GM13977 (cell line): ENCODE data around the gene KCNH4.

Experiments
- DNase-seq: peaks from one replicate; pipeline ENCODE4 v3.0.0; 2012; ENCODE audit warnings: low spot score
- in situ Hi-C: fragments of 300-500 bp; cut with MboI; formaldehyde crosslinking; loops from one replicate; pipeline ENCODE4 v1.12.0; 2022; ENCODE audit warnings: low sequenced_read_pairs, low pct_unique_long_range_greater_than_20kb, mixed read lengths, inconsistent platforms; ENCODE audit not compliant: unreplicated experiment
- TF ChIP-seq, protein P1 (sequence below): IDR thresholded peaks from 2 replicates; pipeline ENCODE4 v1.5.1; 2012; ENCODE audit warnings: mild to moderate bottlenecking, control low read depth; ENCODE audit not compliant: insufficient read depth; ENCODE audit errors: extremely low read depth, missing control alignments

Gene KCNH4

GRCh38 chr17:42138749-42139492 lies 42.0 kb downstream of the KCNH4 start:
- TF ChIP-seq, protein P1, sequence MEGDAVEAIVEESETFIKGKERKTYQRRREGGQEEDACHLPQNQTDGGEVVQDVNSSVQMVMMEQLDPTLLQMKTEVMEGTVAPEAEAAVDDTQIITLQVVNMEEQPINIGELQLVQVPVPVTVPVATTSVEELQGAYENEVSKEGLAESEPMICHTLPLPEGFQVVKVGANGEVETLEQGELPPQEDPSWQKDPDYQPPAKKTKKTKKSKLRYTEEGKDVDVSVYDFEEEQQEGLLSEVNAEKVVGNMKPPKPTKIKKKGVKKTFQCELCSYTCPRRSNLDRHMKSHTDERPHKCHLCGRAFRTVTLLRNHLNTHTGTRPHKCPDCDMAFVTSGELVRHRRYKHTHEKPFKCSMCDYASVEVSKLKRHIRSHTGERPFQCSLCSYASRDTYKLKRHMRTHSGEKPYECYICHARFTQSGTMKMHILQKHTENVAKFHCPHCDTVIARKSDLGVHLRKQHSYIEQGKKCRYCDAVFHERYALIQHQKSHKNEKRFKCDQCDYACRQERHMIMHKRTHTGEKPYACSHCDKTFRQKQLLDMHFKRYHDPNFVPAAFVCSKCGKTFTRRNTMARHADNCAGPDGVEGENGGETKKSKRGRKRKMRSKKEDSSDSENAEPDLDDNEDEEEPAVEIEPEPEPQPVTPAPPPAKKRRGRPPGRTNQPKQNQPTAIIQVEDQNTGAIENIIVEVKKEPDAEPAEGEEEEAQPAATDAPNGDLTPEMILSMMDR: no peak
- in situ Hi-C loops: no loop called here
- no peak for DNase-seq

DNA sequence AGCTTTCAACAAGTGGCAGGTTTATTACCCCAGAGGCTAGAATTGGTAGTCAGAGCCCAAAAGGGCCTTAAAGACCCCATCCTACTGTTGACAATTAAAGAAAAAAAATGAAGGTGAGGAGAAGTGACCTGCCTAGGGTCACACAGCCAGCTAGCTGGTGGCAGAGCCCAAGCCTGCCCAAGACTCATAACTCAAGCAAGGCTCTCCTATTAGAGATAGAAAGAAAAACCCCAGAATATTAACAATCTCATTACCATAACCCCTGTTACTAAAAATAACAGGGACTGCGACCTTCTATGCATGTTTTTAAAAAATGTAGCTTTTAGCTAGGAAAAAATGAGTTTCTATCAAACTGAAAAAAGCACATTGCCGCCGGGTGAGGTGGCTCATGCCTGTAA lies 44.3 kb downstream of the KCNH4 start:
- in situ Hi-C loops: no loop called here
- TF ChIP-seq, protein P1: no peak
- no peak for DNase-seq

DNA sequence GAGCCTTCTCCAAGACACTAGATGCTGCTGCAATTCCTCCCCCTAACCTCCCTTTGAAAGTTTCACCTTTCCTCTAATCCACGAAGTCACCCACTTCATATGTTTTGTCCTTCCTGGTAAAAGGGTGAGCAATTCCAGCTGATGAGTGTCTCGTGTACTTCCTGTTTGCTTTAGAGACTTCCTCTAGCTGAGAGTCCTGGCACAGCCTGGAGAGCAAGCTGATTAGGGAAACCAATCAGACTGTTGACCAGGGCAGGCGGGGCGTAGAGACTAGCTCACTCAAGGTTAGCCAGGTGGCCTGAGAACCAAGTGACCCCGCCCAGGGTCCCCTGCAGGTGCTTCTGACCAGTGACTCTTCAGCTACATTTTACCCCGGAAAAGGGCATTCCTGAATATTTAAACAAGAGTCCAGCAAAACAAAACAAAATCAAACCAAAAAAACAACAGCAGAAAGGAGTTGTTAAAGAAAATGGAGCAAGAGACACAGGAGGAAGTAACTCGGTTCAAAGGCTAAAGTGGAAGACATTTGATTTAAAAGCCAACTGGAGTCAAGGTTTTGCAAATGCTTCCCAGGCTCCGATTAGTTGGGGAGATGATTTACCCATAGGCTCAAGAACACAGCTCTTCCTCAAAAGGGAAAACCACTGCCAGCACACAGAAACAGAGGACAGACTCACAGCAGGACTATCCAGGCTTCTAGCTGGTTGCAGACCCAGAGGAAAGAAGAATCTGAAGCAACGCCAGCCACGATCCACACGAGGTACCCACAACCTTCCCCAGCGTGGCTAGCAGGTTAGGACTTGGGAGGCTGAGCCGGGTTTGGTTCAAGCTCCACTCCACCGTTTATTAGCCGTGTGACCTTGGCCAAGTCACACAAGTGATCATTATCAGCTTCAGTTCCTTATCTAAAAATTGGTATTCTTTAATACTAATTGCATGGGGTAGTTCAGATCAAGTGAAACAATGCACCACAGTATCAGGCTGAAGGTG lies 45.0 kb downstream of the KCNH4 start:
- no peak for DNase-seq
- in situ Hi-C loops: no loop called here

GRCh38 chr17:42135151-42135550 lies 45.8 kb downstream of the KCNH4 start:
- no peak for DNase-seq
- TF ChIP-seq, protein P1: no peak
- in situ Hi-C loops: no loop called here

More for the DNA sequence above, 45.0 kb downstream of the KCNH4 start:
- TF ChIP-seq, protein P1: no peak

DNA sequence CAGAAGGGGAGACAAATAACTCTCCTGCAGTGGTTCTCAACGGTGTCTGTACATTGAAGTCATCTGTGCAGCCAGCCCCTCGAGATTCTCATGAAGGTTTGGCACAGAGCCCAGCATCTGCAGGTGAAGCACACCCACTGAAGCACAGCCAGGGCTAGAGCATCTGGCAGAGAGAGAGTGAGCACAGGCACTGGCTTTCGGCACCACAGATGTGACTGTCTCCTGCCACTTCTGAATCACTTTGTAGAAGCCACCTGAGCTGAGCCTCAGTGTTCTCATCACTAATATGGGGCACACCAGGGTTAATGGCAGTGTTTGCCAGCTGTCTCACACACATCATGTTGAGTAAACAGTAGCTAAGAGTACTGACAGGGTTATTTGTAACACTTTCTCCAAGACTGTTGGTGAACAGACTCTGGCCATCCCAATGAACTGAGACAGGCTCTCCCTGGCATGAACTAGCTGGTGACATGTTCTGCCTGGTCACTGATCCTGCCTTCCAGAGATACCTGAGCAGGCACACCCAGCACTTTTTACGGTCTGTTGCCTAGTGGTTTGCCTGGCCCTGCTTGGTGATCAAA lies 47.4 kb downstream of the KCNH4 start:
- peak; percentile 68 for DNase-seq
- TF ChIP-seq, protein P1: no peak

DNA sequence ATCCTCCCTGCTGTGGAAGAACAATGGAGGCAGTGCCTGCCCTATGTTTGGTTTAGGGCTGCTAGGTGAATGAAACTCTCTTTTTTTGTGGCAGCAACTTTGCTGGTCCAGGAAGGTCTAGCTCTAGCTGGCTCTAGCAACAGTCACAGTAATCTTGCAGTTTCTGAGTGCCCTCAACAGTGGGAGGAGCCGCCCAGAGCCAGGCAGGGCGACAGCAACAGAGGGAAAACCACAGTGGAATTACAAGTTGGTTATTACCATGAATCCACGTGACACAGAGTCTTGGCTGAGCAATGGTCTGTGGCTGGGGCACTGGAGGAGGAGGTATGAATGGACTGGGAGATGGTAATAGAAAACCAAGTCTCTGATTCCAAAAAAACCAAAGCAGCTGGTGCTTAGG lies 48.0 kb downstream of the KCNH4 start:
- DNase-seq: no peak
- TF ChIP-seq, protein P1: no peak
- in situ Hi-C loops: no loop called here

More for the DNA sequence above, 47.4 kb downstream of the KCNH4 start:
- in situ Hi-C loops: no loop called here
